Breast epithelium (tissue), 4 donors: ENCODE results near the gene CEP126. TPM values are rescaled to one million over a fixed set of nuclear protein-coding genes. Genes with fewer than 3 reads are reported as not detected.

Experiments
- DNase-seq, 2 donors: peaks; one replicate each; pipeline ENCODE4 v3.0.0-alpha.2; 2019; ENCODE audit warnings: low spot score in 2 of 2
- H3K27ac ChIP-seq, 2 donors: fragments of 200-600 bp; sonication (generic) in 1 of 2; one replicate each; pipeline ENCODE4 v1.5.1; 2016 to 2019; ENCODE audit warnings: mild to moderate bottlenecking in 1 of 2
- H3K27me3 ChIP-seq, 2 donors: fragments of 200-600 bp; sonication (generic) in 1 of 2; one replicate each; pipeline versions ENCODE4 v1.5.1 to v1.6.0; 2017 to 2019; ENCODE audit warnings: control low read depth in 1 of 2, mild to moderate bottlenecking in 1 of 2
- H3K36me3 ChIP-seq: fragments of 200-600 bp; one replicate; pipeline ENCODE4 v1.5.1; 2019
- H3K4me1 ChIP-seq, 2 donors: fragments of 200-600 bp; sonication (generic); one replicate each; pipeline ENCODE4 v1.5.1; 2016 to 2019; ENCODE audit warnings: control low read depth in 1 of 2
- H3K4me3 ChIP-seq, 3 donors: fragments of 200-600 bp; sonication (generic); 1 replicate in 2 of 3; 2 replicates in 1 of 3; pipeline ENCODE4 v1.5.1; 2016 to 2019; ENCODE audit warnings: mild to moderate bottlenecking in 3 of 3, moderate library complexity in 2 of 3
- H3K9me3 ChIP-seq, 2 donors: fragments of 200-600 bp; sonication (generic) in 1 of 2; one replicate each; pipeline ENCODE4 v1.5.1; 2016 to 2019; ENCODE audit warnings: control low read depth in 1 of 2
- CTCF ChIP-seq, 3 donors: fragments of 450-650 bp; IDR thresholded peaks; one replicate each; pipeline ENCODE4 v1.5.1; 2016 to 2017; ENCODE audit warnings: antibody characterized with exemption in 3 of 3, mild to moderate bottlenecking in 3 of 3, moderate library complexity in 3 of 3
- POLR2A ChIP-seq: fragments of 450-650 bp; IDR thresholded peaks from one replicate; pipeline ENCODE4 v1.6.1; 2016; ENCODE audit warnings: antibody characterized with exemption, mild to moderate bottlenecking, moderate library complexity
- POLR2AphosphoS5 ChIP-seq, 3 donors: sonication (generic); formaldehyde crosslinking; IDR thresholded peaks; one replicate each; pipeline ENCODE4 v1.6.1; 2017; ENCODE audit warnings: antibody characterized with exemption in 3 of 3
- intact Hi-C: fragments of 100-400 bp; cut with DNase I; formaldehyde crosslinking; loops from one replicate; pipeline ENCODE4 v1.15.1; 2023; ENCODE audit warnings: low total_unique reads
- total RNA-seq, 3 donors: library from RNA; depleted of rRNA; stranded (reverse); fragments of >200 nt; gene quantifications; one replicate each; pipeline ENCODE4 v1.1.0, GENCODE V29; 2016

The CEP126 gene
- total RNA-seq, 3 donors from 2014 or later: 6.9 to 14.7 (median 9.1) TPM

- no peak for DNase-seq
- Histone ChIP-seq H3K4me3 (no peak overlapping the region), H3K9me3 (no peaks in the 10 kb centered on the region), H3K27ac (no peak overlapping the region), H3K4me1 (no peaks in the 10 kb centered on the region), H3K27me3 (no peaks in the 10 kb centered on the region), H3K36me3 (no peaks in the 10 kb centered on the region)
- intact Hi-C loops: loop anchor here (5.0 kb wide), 1 partner anchor 103 kb away; no protein-coding TSS in a partner anchor
- TF ChIP-seq POLR2A: no peak
- TF ChIP-seq CTCF (IDR thresholded peaks at IDR 0.05): no peak
- no peak for TF ChIP-seq POLR2AphosphoS5 (IDR thresholded peaks at IDR 0.05)
These were observed 20.3 kb upstream of the CEP126 start for GRCh38 chr11:101894505-101894904.

GRCh38 chr11:101907815-101908214, 7.0 kb upstream of the CEP126 start:
- H3K36me3 ChIP-seq: no peaks in the 10 kb centered on the region
- no peaks in the 10 kb centered on the region for H3K4me1 ChIP-seq
- no peaks in the 10 kb centered on the region for H3K9me3 ChIP-seq
- no peak overlapping the region for H3K27ac ChIP-seq
- no peak for DNase-seq
- TF ChIP-seq POLR2A (no peak), POLR2AphosphoS5 (IDR thresholded peaks at IDR 0.05) (no peak), CTCF (IDR thresholded peaks at IDR 0.05) (no peak)
- H3K4me3 ChIP-seq: no peak overlapping the region
- intact Hi-C loops: no loop called here
- H3K27me3 ChIP-seq: no peaks in the 10 kb centered on the region

GRCh38 chr11:101909087-101909486, 5.7 kb upstream of the CEP126 start:
- intact Hi-C loops: no loop called here
- DNase-seq: no peak
- no peak overlapping the region for H3K4me3 ChIP-seq
- H3K36me3 ChIP-seq: no peaks in the 10 kb centered on the region
- no peaks in the 10 kb centered on the region for H3K9me3 ChIP-seq
- no peaks in the 10 kb centered on the region for H3K4me1 ChIP-seq
- H3K27ac ChIP-seq: no peak overlapping the region
- H3K27me3 ChIP-seq: no peaks in the 10 kb centered on the region
- TF ChIP-seq POLR2A (no peak), POLR2AphosphoS5 (IDR thresholded peaks at IDR 0.05) (no peak), CTCF (IDR thresholded peaks at IDR 0.05) (no peak)

- no peaks in the 10 kb centered on the region for H3K4me1 ChIP-seq
- H3K27me3 ChIP-seq: no peaks in the 10 kb centered on the region
- H3K4me3 ChIP-seq: no peak overlapping the region
- no peaks in the 10 kb centered on the region for H3K9me3 ChIP-seq
- H3K27ac ChIP-seq: no peak overlapping the region
- intact Hi-C loops: no loop called here
- DNase-seq: no peak
- TF ChIP-seq POLR2AphosphoS5 (IDR thresholded peaks at IDR 0.05) (no peak), POLR2A (no peak), CTCF (IDR thresholded peaks at IDR 0.05) (no peak)
- H3K36me3 ChIP-seq: no peaks in the 10 kb centered on the region
These were observed 2.0 kb upstream of the CEP126 start for GRCh38 chr11:101912823-101913284.

GRCh38 chr11:101913656-101914055, 1.2 kb upstream of the CEP126 start:
- DNase-seq: no peak
- no peak overlapping the region for H3K4me3 ChIP-seq
- H3K4me1 ChIP-seq: no peaks in the 10 kb centered on the region
- H3K9me3 ChIP-seq: no peaks in the 10 kb centered on the region
- no peaks in the 10 kb centered on the region for H3K36me3 ChIP-seq
- H3K27me3 ChIP-seq: no peaks in the 10 kb centered on the region
- no peak for TF ChIP-seq POLR2AphosphoS5 (IDR thresholded peaks at IDR 0.05)
- TF ChIP-seq CTCF (IDR thresholded peaks at IDR 0.05): no peak
- no peak for TF ChIP-seq POLR2A
- intact Hi-C loops: no loop called here
- H3K27ac ChIP-seq: no peak overlapping the region
